HCT116 (cell line): Measurements from ENCODE around the gene EPHA4. TPM values are rescaled to one million over a fixed set of nuclear protein-coding genes. Genes with fewer than 3 reads are reported as not detected.
A peak's percentile ranks its signal among the peaks of the same experiment; 100 is the strongest.

Source experiments
- ATAC-seq: fragments of 200-7000 bp; cut with Tn5 transposase; 2 replicates; pipeline ENCODE4 v1.9.1; 2020; ENCODE audit warnings: mild to moderate bottlenecking, moderate library complexity
- BruUV-seq: library from RNA; stranded (reverse); fragments of 400-500 nt; replicated peaks from 2 replicates; lab custom pipeline; 2021; lab: Mats Ljungman, UMichigan
- CTCF ChIA-PET: fragments of 300-600 bp; sonication (Branson Sonifier 250); formaldehyde crosslinking; loops from one replicate; lab custom pipeline; 2021; ENCODE audit warnings: antibody characterized with exemption; lab: Charles Lee
- POLR2A ChIA-PET: fragments of 300-600, 350-600 bp; sonication (Branson Sonifier 250); formaldehyde crosslinking; loops from one replicate; lab custom pipeline; 2021; ENCODE audit warnings: antibody characterized with exemption; lab: Charles Lee
- RAD21 ChIA-PET, 2 experiments: fragments of 300-600 bp; sonication (Branson Sonifier 250); formaldehyde crosslinking; loops; one replicate each; lab custom pipeline; 2023; ENCODE audit warnings: low total read pairs in 2 of 2; ENCODE audit not compliant: uncharacterized antibody in 2 of 2, unreplicated experiment in 2 of 2, low non-redundant PET in 1 of 2; lab: Charles Lee
- DNase-seq: peaks from one replicate; pipeline ENCODE4 v3.0.0-alpha.2; 2010; ENCODE audit warnings: low read depth, low spot score
- H2AFZ ChIP-seq: fragments of 200-600 bp; shearing (Covaris generic), sonication (generic); 2 replicates; pipeline ENCODE4 v1.6.1; 2017; ENCODE audit warnings: low read depth, mixed run types, mixed read lengths, antibody characterized with exemption, low read length; ENCODE audit not compliant: poor library complexity, severe bottlenecking
- H3K27ac ChIP-seq: 2 replicates; pipeline ENCODE4 v1.5.1; 2012; ENCODE audit warnings: low read depth, low read length
- H3K27me3 ChIP-seq: fragments of 200-600 bp; sonication (generic); 2 replicates; pipeline ENCODE4 v1.6.1; 2016; ENCODE audit warnings: mixed run types, low read length, mixed read lengths; ENCODE audit not compliant: insufficient read depth
- H3K36me3 ChIP-seq, 2 experiments: fragments of 200-500 bp in 1 of 2; fragments of 200-600 bp in 1 of 2; sonication (Bioruptor generic) in 1 of 2; sonication (generic) in 1 of 2; 2 replicates each; pipeline versions ENCODE4 v1.5.1 to v1.6.1; 2014 to 2016; ENCODE audit warnings: low read length in 2 of 2, inconsistent platforms in 1 of 2, mixed read lengths in 1 of 2, mixed run types in 1 of 2; ENCODE audit not compliant: insufficient read depth in 2 of 2, control insufficient read depth in 1 of 2
- H3K4me1 ChIP-seq, 2 experiments: fragments of 200-600 bp in 1 of 2; sonication (generic) in 1 of 2; 2 replicates each; pipeline versions ENCODE4 v1.5.1 to v1.6.1; 2012 to 2017; ENCODE audit warnings: low read length in 2 of 2, inconsistent platforms in 1 of 2, mild to moderate bottlenecking in 1 of 2, mixed read lengths in 1 of 2, mixed run types in 1 of 2, moderate library complexity in 1 of 2; ENCODE audit not compliant: insufficient read depth in 2 of 2, control insufficient read depth in 1 of 2
- H3K4me2 ChIP-seq: fragments of 200-600 bp; sonication (generic); 2 replicates; pipeline ENCODE4 v1.6.1; 2017; ENCODE audit warnings: mixed run types, low read length, mixed read lengths
- H3K4me3 ChIP-seq, 2 experiments: fragments of 200-600 bp in 1 of 2; sonication (generic) in 1 of 2; replicated peaks in 1 of 2; 2 replicates each; pipeline ENCODE4 v1.5.1; 2011 to 2016; ENCODE audit warnings: low read length in 2 of 2, control low read depth in 1 of 2, low read depth in 1 of 2, mild to moderate bottlenecking in 1 of 2, mixed read lengths in 1 of 2, mixed run types in 1 of 2
- H3K79me2 ChIP-seq: fragments of 200-600 bp; sonication (generic); 2 replicates; pipeline ENCODE4 v1.6.1; 2017; ENCODE audit warnings: mild to moderate bottlenecking, mixed run types, low read length, moderate library complexity, mixed read lengths; ENCODE audit not compliant: insufficient read depth
- H3K9ac ChIP-seq: fragments of 200-600 bp; sonication (generic); 2 replicates; pipeline ENCODE4 v1.6.1; 2016; ENCODE audit warnings: low read length, mixed read lengths
- H3K9me2 ChIP-seq: fragments of 200-600 bp; sonication (generic), shearing (Covaris generic); 2 replicates; pipeline ENCODE4 v1.6.1; 2017; ENCODE audit warnings: mixed run types, mild to moderate bottlenecking, moderate library complexity; ENCODE audit not compliant: insufficient read depth
- H3K9me3 ChIP-seq, 2 experiments: fragments of 200-500 bp in 1 of 2; fragments of 200-600 bp in 1 of 2; sonication (Bioruptor generic) in 1 of 2; sonication (generic) in 1 of 2; 2 replicates each; pipeline ENCODE4 v1.6.1; 2014 to 2017; ENCODE audit warnings: low read length in 2 of 2, mixed read lengths in 2 of 2, inconsistent platforms in 1 of 2, low read depth in 1 of 2, mild to moderate bottlenecking in 1 of 2, mixed run types in 1 of 2, moderate library complexity in 1 of 2; ENCODE audit not compliant: control insufficient read depth in 1 of 2, insufficient read depth in 1 of 2
- H4K20me1 ChIP-seq: fragments of 200-600 bp; sonication (generic), shearing (Covaris generic); 2 replicates; pipeline ENCODE4 v1.6.1; 2017; ENCODE audit warnings: mixed run types, mild to moderate bottlenecking, moderate library complexity; ENCODE audit not compliant: insufficient read depth
- ATF3 ChIP-seq: IDR thresholded peaks from 2 replicates; pipeline ENCODE4 v1.6.1; 2012
- CBX3 ChIP-seq: IDR thresholded peaks from 2 replicates; pipeline ENCODE4 v1.6.1; 2012; ENCODE audit warnings: low read depth
- CEBPB ChIP-seq: IDR thresholded peaks from 2 replicates; pipeline ENCODE4 v1.6.1; 2012; ENCODE audit warnings: low read depth
- EGR1 ChIP-seq: IDR thresholded peaks from 2 replicates; pipeline ENCODE4 v1.6.1; 2012; ENCODE audit warnings: low read depth
- ELF1 ChIP-seq: IDR thresholded peaks from 2 replicates; pipeline ENCODE4 v1.6.1; 2012; ENCODE audit warnings: low read depth, borderline replicate concordance
- EZH2 ChIP-seq: fragments of 200-600 bp; sonication (generic); IDR thresholded peaks from 2 replicates; pipeline ENCODE4 v1.6.1; 2017; ENCODE audit warnings: antibody characterized with exemption, mixed run types
- EZH2phosphoT487 ChIP-seq: fragments of 200-600 bp; IDR thresholded peaks from 2 replicates; pipeline ENCODE4 v1.6.1; 2018; ENCODE audit warnings: antibody characterized with exemption, borderline replicate concordance
- FOSL1 ChIP-seq: IDR thresholded peaks from 2 replicates; pipeline ENCODE4 v1.6.1; 2012; ENCODE audit warnings: low read depth
- MAX ChIP-seq: IDR thresholded peaks from 2 replicates; pipeline ENCODE4 v1.6.1; 2012
- POLR2A ChIP-seq: IDR thresholded peaks from 2 replicates; pipeline ENCODE4 v1.7.0; 2011; ENCODE audit warnings: borderline replicate concordance; ENCODE audit not compliant: insufficient read depth, insufficient read length; ENCODE audit errors: extremely low read depth
- POLR2AphosphoS5 ChIP-seq: IDR thresholded peaks from 2 replicates; pipeline ENCODE4 v1.6.1; 2011; ENCODE audit warnings: mild to moderate bottlenecking, low read depth, low read length, moderate library complexity
- RAD21 ChIP-seq: IDR thresholded peaks from 2 replicates; pipeline ENCODE4 v1.6.1; 2012; ENCODE audit warnings: low read depth, mild to moderate bottlenecking
- REST ChIP-seq: IDR thresholded peaks from 2 replicates; pipeline ENCODE4 v1.6.1; 2012; ENCODE audit warnings: low read depth
- SP1 ChIP-seq: IDR thresholded peaks from 2 replicates; pipeline ENCODE4 v1.6.1; 2012; ENCODE audit warnings: low read depth
- SRF ChIP-seq: IDR thresholded peaks from 2 replicates; pipeline ENCODE4 v1.6.1; 2012; ENCODE audit warnings: low read depth
- TCF7L2 ChIP-seq: IDR thresholded peaks from 2 replicates; pipeline ENCODE4 v1.7.0; 2011; ENCODE audit warnings: borderline replicate concordance, inconsistent platforms; ENCODE audit not compliant: insufficient read depth, insufficient read length; ENCODE audit errors: extremely low read depth
- YY1 ChIP-seq: IDR thresholded peaks from 2 replicates; pipeline ENCODE4 v1.6.1; 2011; ENCODE audit warnings: low read length, low read depth, moderate library complexity, mild to moderate bottlenecking; ENCODE audit not compliant: insufficient replicate concordance; ENCODE audit errors: extremely low read depth
- ZBTB33 ChIP-seq: IDR thresholded peaks from 2 replicates; pipeline ENCODE4 v1.6.1; 2011; ENCODE audit warnings: mild to moderate bottlenecking, low read length, moderate library complexity; ENCODE audit not compliant: insufficient replicate concordance; ENCODE audit errors: extremely low read depth
- ZFX ChIP-seq: fragments of 450-650 bp; IDR thresholded peaks from 2 replicates; pipeline ENCODE4 v1.6.1; 2017
- ZNF274 ChIP-seq: fragments of 200-500 bp; sonication (Bioruptor generic); IDR thresholded peaks from 2 replicates; pipeline ENCODE4 v1.6.1; 2014; ENCODE audit warnings: mild to moderate bottlenecking, low read depth, low read length, inconsistent platforms
- intact Hi-C: fragments of 100-400 bp; cut with micrococcal nuclease; formaldehyde crosslinking; loops from 2 replicates; pipeline ENCODE4 v1.10.0; 2022
- total RNA-seq: library from RNA; stranded (reverse); gene quantifications from one replicate; pipeline ENCODE4 v1.2.1, GENCODE V29; 2021; ENCODE audit not compliant: unreplicated experiment

Gene EPHA4
- total RNA-seq, 1 experiment from 2014 or later: 3.5 TPM

GRCh38 chr2:221444106-221444505, 128.0 kb downstream of the EPHA4 start:
- intact Hi-C loops: no loop called here
- CTCF ChIA-PET: interaction anchor here (1.5 kb wide), 1 partner anchor 71 kb away, joined by 3 read pairs; no protein-coding TSS in a partner anchor
- H3K27ac ChIP-seq: no peak overlapping the region
- no peak overlapping the region for H2AFZ ChIP-seq
- H3K9ac ChIP-seq: no peak overlapping the region
- H3K36me3 ChIP-seq: no peaks in the 10 kb centered on the region
- RAD21 ChIA-PET: interaction anchor here in 1 of 2 experiments (0.7 kb wide), 1 partner anchor 25 kb away, joined by 3 read pairs; no protein-coding TSS in a partner anchor
- H3K4me2 ChIP-seq: peak overlapping the region; percentile 58
- no peak overlapping the region for H3K4me3 ChIP-seq
- peak; percentile 50; the same call in 1 of the 2 replicates for ATAC-seq
- H3K27me3 ChIP-seq: no peaks in the 10 kb centered on the region
- no peaks in the 10 kb centered on the region for H3K9me3 ChIP-seq
- H3K9me2 ChIP-seq: no peaks in the 10 kb centered on the region
- no TSS peak for BruUV-seq
- H3K79me2 ChIP-seq: no peaks in the 10 kb centered on the region
- no peaks in the 10 kb centered on the region for H4K20me1 ChIP-seq
- POLR2A ChIA-PET: interaction anchor here (1.0 kb wide), 1 partner anchor 8 kb away, joined by 3 read pairs; no protein-coding TSS in a partner anchor
- peaks cover 2 to 14% of the 10 kb centered on the region in 2 experiments; a peak in 2 of 4 replicates for H3K4me1 ChIP-seq
- DNase-seq: peak; percentile 12
- TF ChIP-seq MAX (0 out of 2 replicates have a peak, but pooled peaks have one; percentile 27), POLR2AphosphoS5 (peak; percentile 33; the same call in 1 of the 2 replicates), SP1 (peak; percentile 77), ZBTB33 (no peak), EZH2phosphoT487 (no peak), ZFX (no peak), EZH2 (no peak), ATF3 (no peak), FOSL1 (peak; percentile 82), ELF1 (peak; percentile 30), CEBPB (no peak), SRF (peak; percentile 64; the same call in 1 of the 2 replicates), YY1 (no peak), REST (no peak), TCF7L2 (no peak), EGR1 (no peak), RAD21 (peak; percentile 22; the same call in 1 of the 2 replicates), POLR2A (no peak), ZNF274 (no peak), CBX3 (peak; percentile 63; the same call in 1 of the 2 replicates)
